WTC11 (cell line): ENCODE measurements around the gene TRPV2. TPM values are rescaled to one million over a fixed set of nuclear protein-coding genes. Genes with fewer than 3 reads are reported as not detected.

Experiments used
- ATAC-seq: fragments of 200-7000 bp; cut with Tn5 transposase; 2 replicates; pipeline ENCODE4 v1.10.0; 2021; ENCODE audit warnings: mild to moderate bottlenecking, moderate library complexity
- CTCF ChIA-PET: fragments of 300-600 bp; sonication (Branson Sonifier 250); formaldehyde crosslinking; loops from one replicate; lab custom pipeline; 2021; ENCODE audit warnings: antibody characterized with exemption; lab: Charles Lee
- POLR2A ChIA-PET: fragments of 350-600 bp; sonication (Branson Sonifier 250); formaldehyde crosslinking; loops from one replicate; lab custom pipeline; 2021; ENCODE audit warnings: antibody characterized with exemption; lab: Charles Lee
- DNase-seq: peaks from one replicate; pipeline ENCODE4 v3.0.0; 2021; ENCODE audit warnings: low spot score
- H3K27ac Mint-ChIP-seq: 2 replicates; pipeline ENCODE4 v1.8.0; 2021; ENCODE audit warnings: mixed read lengths
- H3K27me3 Mint-ChIP-seq: 2 replicates; pipeline ENCODE4 v1.8.0; 2021; ENCODE audit warnings: low read depth, mild to moderate bottlenecking, moderate library complexity, mixed read lengths
- H3K36me3 Mint-ChIP-seq: 2 replicates; pipeline ENCODE4 v1.8.0; 2021; ENCODE audit warnings: mixed read lengths
- H3K4me1 Mint-ChIP-seq: 2 replicates; pipeline ENCODE4 v1.8.0; 2022; ENCODE audit warnings: mixed read lengths
- H3K4me3 Mint-ChIP-seq: 2 replicates; pipeline ENCODE4 v1.8.0; 2021; ENCODE audit warnings: mild to moderate bottlenecking, moderate library complexity, mixed read lengths
- H3K9me3 Mint-ChIP-seq: 2 replicates; pipeline ENCODE4 v1.8.0; 2021; ENCODE audit warnings: mixed read lengths
- EMX1 ChIP-seq: fragments of 250-450 bp; sonication (Bioruptor Pico); IDR thresholded peaks from 2 replicates; pipeline ENCODE4 v1.8.0; 2021; ENCODE audit warnings: mild to moderate bottlenecking
- ESRRA ChIP-seq: sonication (generic); formaldehyde crosslinking; IDR thresholded peaks from 2 replicates; pipeline ENCODE4 v1.8.1; 2022; ENCODE audit warnings: mild to moderate bottlenecking, missing genetic modification reagents, borderline replicate concordance
- FOXJ3 ChIP-seq: sonication (generic); formaldehyde crosslinking; IDR thresholded peaks from 2 replicates; pipeline ENCODE4 v1.9.0; 2021; ENCODE audit warnings: missing genetic modification reagents, mild to moderate bottlenecking, borderline replicate concordance
- FOXK1 ChIP-seq: sonication (generic); formaldehyde crosslinking; IDR thresholded peaks from 2 replicates; pipeline ENCODE4 v1.8.0; 2022; ENCODE audit warnings: mild to moderate bottlenecking, moderate library complexity, missing genetic modification reagents
- GTF2I ChIP-seq: fragments of 250-450 bp; sonication (Bioruptor Pico); conservative IDR thresholded peaks from 2 replicates; pipeline ENCODE4 v1.4.0; 2021; ENCODE audit warnings: mild to moderate bottlenecking
- IRF2 ChIP-seq: sonication (generic); formaldehyde crosslinking; IDR thresholded peaks from 2 replicates; pipeline ENCODE4 v1.8.0; 2022; ENCODE audit warnings: low read depth, missing genetic modification reagents, borderline replicate concordance
- KAT7 ChIP-seq: sonication (generic); formaldehyde crosslinking; IDR thresholded peaks from 2 replicates; pipeline ENCODE4 v1.8.1; 2023; ENCODE audit warnings: missing genetic modification reagents, mild to moderate bottlenecking, borderline replicate concordance
- NFATC4 ChIP-seq: fragments of 250-450 bp; sonication (Bioruptor Pico); IDR thresholded peaks from 2 replicates; pipeline ENCODE4 v1.9.0; 2021; ENCODE audit warnings: mild to moderate bottlenecking
- NFE2L1 ChIP-seq: sonication (generic); formaldehyde crosslinking; IDR thresholded peaks from 2 replicates; pipeline ENCODE4 v1.8.1; 2023; ENCODE audit warnings: missing genetic modification reagents
- PRDM15 ChIP-seq: sonication (generic); formaldehyde crosslinking; IDR thresholded peaks from 2 replicates; pipeline ENCODE4 v1.8.0; 2022; ENCODE audit warnings: missing genetic modification reagents
- RORB ChIP-seq: fragments of 250-450 bp; sonication (Bioruptor Pico); IDR thresholded peaks from 2 replicates; pipeline ENCODE4 v1.9.0; 2021; ENCODE audit warnings: mild to moderate bottlenecking
- SP1 ChIP-seq: sonication (generic); formaldehyde crosslinking; conservative IDR thresholded peaks from 2 replicates; pipeline ENCODE4 v1.8.1; 2022; ENCODE audit warnings: missing genetic modification reagents
- ZNF232 ChIP-seq: sonication (generic); formaldehyde crosslinking; IDR thresholded peaks from 2 replicates; pipeline ENCODE4 v1.8.0; 2022; ENCODE audit warnings: mild to moderate bottlenecking, missing genetic modification reagents
- ZNF396 ChIP-seq: fragments of 250-450 bp; sonication (Bioruptor Pico); IDR thresholded peaks from 2 replicates; pipeline ENCODE4 v1.8.0; 2021; ENCODE audit warnings: mild to moderate bottlenecking, moderate library complexity, borderline replicate concordance
- ZSCAN18 ChIP-seq: fragments of 250-450 bp; sonication (Bioruptor Pico); IDR thresholded peaks from 2 replicates; pipeline ENCODE4 v2.1.2; 2022; ENCODE audit warnings: mild to moderate bottlenecking, moderate library complexity
- total RNA-seq: library from RNA; stranded (reverse); gene quantifications from 3 replicates; pipeline ENCODE4 v1.2.3, GENCODE V29; 2021
- TF ChIP-seq, protein P1 (sequence below): fragments of 250-450 bp; sonication (Bioruptor Pico); conservative IDR thresholded peaks from 2 replicates; pipeline ENCODE4 v1.9.0; 2021; ENCODE audit warnings: mild to moderate bottlenecking
- TF ChIP-seq, protein P2 (sequence below): sonication (generic); formaldehyde crosslinking; IDR thresholded peaks from 2 replicates; pipeline ENCODE4 v1.8.1; 2023; ENCODE audit warnings: mild to moderate bottlenecking, missing genetic modification reagents, moderate library complexity
- TF ChIP-seq, protein P3 (sequence below): sonication (generic); formaldehyde crosslinking; conservative IDR thresholded peaks from 2 replicates; pipeline ENCODE4 v1.8.1; 2022; ENCODE audit warnings: mild to moderate bottlenecking, missing genetic modification reagents
- TF ChIP-seq, protein P4 (sequence below): fragments of 250-450 bp; sonication (Bioruptor Pico); IDR thresholded peaks from 2 replicates; pipeline ENCODE4 v1.9.0; 2021; ENCODE audit warnings: mild to moderate bottlenecking
- TF ChIP-seq, protein P5 (sequence below): sonication (generic); formaldehyde crosslinking; IDR thresholded peaks from 2 replicates; pipeline ENCODE4 v1.8.0; 2023; ENCODE audit warnings: missing genetic modification reagents

Gene TRPV2
- total RNA-seq, 1 experiment from 2014 or later = 3.5 TPM

DNA sequence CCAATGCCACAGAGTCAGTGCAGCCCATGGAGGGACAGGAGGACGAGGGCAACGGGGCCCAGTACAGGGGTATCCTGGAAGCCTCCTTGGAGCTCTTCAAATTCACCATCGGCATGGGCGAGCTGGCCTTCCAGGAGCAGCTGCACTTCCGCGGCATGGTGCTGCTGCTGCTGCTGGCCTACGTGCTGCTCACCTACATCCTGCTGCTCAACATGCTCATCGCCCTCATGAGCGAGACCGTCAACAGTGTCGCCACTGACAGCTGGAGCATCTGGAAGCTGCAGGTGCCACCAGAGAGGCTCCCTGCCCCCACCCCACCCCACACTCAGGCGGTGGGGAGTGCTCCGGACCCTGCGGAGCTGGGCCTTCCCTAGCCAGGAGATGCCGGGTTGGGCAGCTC lies 16.6 kb downstream of the TRPV2 start:
- ATAC-seq = no peak
- ChIA-PET CTCF (interaction anchor here (0.6 to 1.0 kb wide), 6 partner anchors 17 to 224 kb away, joined by 3 to 4 read pairs (median 3); partner anchors contain the start of gene TRPV2), POLR2A (interaction anchor here (0.6 to 1.1 kb wide), 2 partner anchors 11 to 21 kb away, joined by 4 to 6 read pairs; no protein-coding TSS in a partner anchor)
- Mint-ChIP-seq H3K36me3 (no peaks in the 10 kb centered on the region), H3K27me3 (peaks cover 7% of the 10 kb centered on the region), H3K9me3 (no peaks in the 10 kb centered on the region), H3K27ac (no peak overlapping the region), H3K4me3 (no peak overlapping the region), H3K4me1 (peaks cover 18% of the 10 kb centered on the region)
- no peak for DNase-seq
- TF ChIP-seq, protein P1, sequence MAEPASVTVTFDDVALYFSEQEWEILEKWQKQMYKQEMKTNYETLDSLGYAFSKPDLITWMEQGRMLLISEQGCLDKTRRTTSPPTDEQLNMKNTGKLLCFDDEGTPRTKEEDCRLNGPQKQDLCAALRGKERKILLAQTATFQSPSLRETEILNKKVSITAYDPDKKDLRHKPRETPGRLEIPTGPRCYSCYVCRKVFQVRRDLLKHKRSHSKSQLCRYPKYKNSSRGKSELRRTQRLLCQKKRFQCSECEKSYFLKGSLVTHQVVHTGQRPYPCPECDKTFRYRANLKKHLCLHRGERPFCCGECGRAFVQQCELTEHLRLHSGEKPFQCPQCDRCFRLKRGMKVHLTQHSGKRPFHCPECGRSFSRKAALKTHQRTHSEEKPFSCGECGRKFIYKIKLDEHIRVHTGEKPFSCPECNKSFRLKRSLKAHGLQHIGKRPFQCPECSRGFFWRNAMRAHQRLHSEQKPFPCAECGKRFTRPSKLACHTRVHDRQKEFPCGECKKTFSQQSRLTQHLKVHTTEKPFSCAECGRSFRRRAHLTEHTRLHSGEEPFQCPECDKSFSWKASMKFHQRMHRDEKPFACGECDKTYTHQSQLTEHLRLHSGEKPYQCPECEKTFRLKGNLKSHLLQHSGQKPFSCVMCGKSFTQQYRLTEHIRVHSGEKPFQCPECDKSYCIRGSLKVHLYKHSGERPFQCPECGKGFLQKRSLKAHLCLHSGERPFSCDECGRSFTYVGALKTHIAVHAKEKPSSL (CRISPR knock-in tag) = no peak
- TF ChIP-seq FOXJ3 (CRISPR knock-in tag) = no peak
- TF ChIP-seq ZSCAN18 (CRISPR knock-in tag) = no peak
- TF ChIP-seq ESRRA (CRISPR knock-in tag) = no peak
- TF ChIP-seq RORB (CRISPR knock-in tag) = no peak
- TF ChIP-seq SP1 = no peak
- no peak for TF ChIP-seq NFE2L1
- TF ChIP-seq, protein P2, sequence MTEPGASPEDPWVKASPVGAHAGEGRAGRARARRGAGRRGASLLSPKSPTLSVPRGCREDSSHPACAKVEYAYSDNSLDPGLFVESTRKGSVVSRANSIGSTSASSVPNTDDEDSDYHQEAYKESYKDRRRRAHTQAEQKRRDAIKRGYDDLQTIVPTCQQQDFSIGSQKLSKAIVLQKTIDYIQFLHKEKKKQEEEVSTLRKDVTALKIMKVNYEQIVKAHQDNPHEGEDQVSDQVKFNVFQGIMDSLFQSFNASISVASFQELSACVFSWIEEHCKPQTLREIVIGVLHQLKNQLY (CRISPR knock-in tag) = no peak
- TF ChIP-seq IRF2 (CRISPR knock-in tag) = no peak
- TF ChIP-seq PRDM15 = no peak
- TF ChIP-seq, protein P3, sequence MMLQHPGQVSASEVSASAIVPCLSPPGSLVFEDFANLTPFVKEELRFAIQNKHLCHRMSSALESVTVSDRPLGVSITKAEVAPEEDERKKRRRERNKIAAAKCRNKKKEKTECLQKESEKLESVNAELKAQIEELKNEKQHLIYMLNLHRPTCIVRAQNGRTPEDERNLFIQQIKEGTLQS (CRISPR knock-in tag) = no peak
- TF ChIP-seq GTF2I (CRISPR knock-in tag) = no peak
- no peak for TF ChIP-seq ZNF396 (CRISPR knock-in tag)
- no peak for TF ChIP-seq ZNF232 (CRISPR knock-in tag)
- TF ChIP-seq FOXK1 (CRISPR knock-in tag) = no peak
- no peak for TF ChIP-seq NFATC4 (CRISPR knock-in tag)
- TF ChIP-seq, protein P4, sequence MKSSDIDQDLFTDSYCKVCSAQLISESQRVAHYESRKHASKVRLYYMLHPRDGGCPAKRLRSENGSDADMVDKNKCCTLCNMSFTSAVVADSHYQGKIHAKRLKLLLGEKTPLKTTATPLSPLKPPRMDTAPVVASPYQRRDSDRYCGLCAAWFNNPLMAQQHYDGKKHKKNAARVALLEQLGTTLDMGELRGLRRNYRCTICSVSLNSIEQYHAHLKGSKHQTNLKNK (CRISPR knock-in tag) = no peak
- no peak for TF ChIP-seq KAT7 (CRISPR knock-in tag)

DNA sequence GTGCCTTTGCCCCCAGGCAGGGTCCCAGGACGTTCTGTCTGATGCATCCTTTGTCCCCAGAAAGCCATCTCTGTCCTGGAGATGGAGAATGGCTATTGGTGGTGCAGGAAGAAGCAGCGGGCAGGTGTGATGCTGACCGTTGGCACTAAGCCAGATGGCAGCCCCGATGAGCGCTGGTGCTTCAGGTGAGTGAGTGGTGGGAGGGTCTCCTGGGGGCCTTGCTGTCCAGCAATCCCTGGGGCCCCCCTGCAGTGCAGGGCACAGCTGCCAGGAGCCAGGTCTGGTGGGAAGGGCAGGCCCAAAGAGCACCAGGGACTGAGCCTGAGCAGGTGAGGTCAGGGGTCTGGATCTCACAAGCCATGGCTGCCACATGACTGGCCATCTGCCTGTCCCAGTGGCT lies 18.1 kb downstream of the TRPV2 start:
- peaks cover 28% of the 10 kb centered on the region for H3K4me1 Mint-ChIP-seq

More for the DNA sequence above, 18.1 kb downstream of the TRPV2 start:
- DNase-seq (no peak), ATAC-seq (no peak)
- POLR2A ChIA-PET = no interaction called here
- Mint-ChIP-seq H3K36me3 (no peaks in the 10 kb centered on the region), H3K9me3 (no peaks in the 10 kb centered on the region), H3K27ac (no peak overlapping the region), H3K27me3 (peaks cover 7% of the 10 kb centered on the region), H3K4me3 (no peak overlapping the region)
- CTCF ChIA-PET = interaction anchor here (0.7 kb wide), 1 partner anchor 19 kb away, joined by 3 read pairs; no protein-coding TSS in a partner anchor
- TF ChIP-seq, protein P5, sequence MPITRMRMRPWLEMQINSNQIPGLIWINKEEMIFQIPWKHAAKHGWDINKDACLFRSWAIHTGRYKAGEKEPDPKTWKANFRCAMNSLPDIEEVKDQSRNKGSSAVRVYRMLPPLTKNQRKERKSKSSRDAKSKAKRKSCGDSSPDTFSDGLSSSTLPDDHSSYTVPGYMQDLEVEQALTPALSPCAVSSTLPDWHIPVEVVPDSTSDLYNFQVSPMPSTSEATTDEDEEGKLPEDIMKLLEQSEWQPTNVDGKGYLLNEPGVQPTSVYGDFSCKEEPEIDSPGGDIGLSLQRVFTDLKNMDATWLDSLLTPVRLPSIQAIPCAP (CRISPR knock-in tag) = 0 out of 2 replicates have a peak, but pooled peaks have one; percentile 19
- TF ChIP-seq EMX1 (CRISPR knock-in tag) = no peak
